Psoas muscle (tissue), 8 donors: ENCODE results near the gene MMEL1. TPM values are rescaled to one million over a fixed set of nuclear protein-coding genes. Genes with fewer than 3 reads are reported as not detected.
"Not testable (repeated sequence)": the region's sequence is repeated elsewhere in the genome, so short reads cannot be mapped to it uniquely, and the experiment has no call there.

ENCODE experiments used
- ATAC-seq, 4 donors: fragments of 200-7000 bp; cut with Tn5 transposase; one replicate each; pipeline ENCODE4 v1.9.1; 2020; ENCODE audit warnings: moderate library complexity in 3 of 4, mild to moderate bottlenecking in 2 of 4
- DNase-seq, 2 donors: peaks; one replicate each; pipeline ENCODE4 v3.0.0-alpha.2; 2020
- H3K27ac ChIP-seq: fragments of 200-600 bp; one replicate; pipeline ENCODE4 v1.8.0; 2022
- H3K27me3 ChIP-seq, 3 donors: fragments of 200-600 bp in 1 of 3; one replicate each; pipeline versions ENCODE4 v1.6.1 to v1.8.0; 2013 to 2022; ENCODE audit warnings: low read length in 2 of 3, mild to moderate bottlenecking in 2 of 3, moderate library complexity in 1 of 3; ENCODE audit not compliant: insufficient read depth in 3 of 3
- H3K36me3 ChIP-seq, 2 donors: fragments of 200-600 bp in 1 of 2; one replicate each; pipeline versions ENCODE4 v1.6.1 to v1.8.0; 2013 to 2022; ENCODE audit warnings: low read depth in 1 of 2, mild to moderate bottlenecking in 1 of 2, moderate library complexity in 1 of 2; ENCODE audit not compliant: insufficient read depth in 1 of 2
- H3K4me1 ChIP-seq: fragments of 200-600 bp; one replicate; pipeline ENCODE4 v1.8.0; 2022
- H3K4me3 ChIP-seq: fragments of 200-600 bp; one replicate; pipeline ENCODE4 v1.8.0; 2022; ENCODE audit warnings: mild to moderate bottlenecking
- H3K9me3 ChIP-seq: fragments of 200-600 bp; one replicate; pipeline ENCODE4 v1.8.0; 2022
- WGBS, 3 donors: extraction: QIAGEN DNeasy Blood & Tissue Kit; methylation state at CpG; one replicate each; pipeline versions ENCODE4 v1.1.6 to v1.1.7; 2013; 5-methylcytosine and 5-hydroxymethylcytosine counted together
- intact Hi-C, 2 donors: fragments of 100-400 bp; cut with DNase I; formaldehyde crosslinking; loops; one replicate each; pipeline versions ENCODE4 v1.11.0 to v1.14.2; 2022
- long read RNA-seq, 2 donors: library from polyadenylated mRNA; unstranded; transcript quantifications; one replicate each; pipeline ENCODE4 v2.0.0, GENCODE V29; 2021
- polyA plus RNA-seq, 3 donors: library from polyadenylated mRNA; stranded (reverse); fragments of 200-250 nt; gene quantifications; one replicate each; pipeline ENCODE4 v1.2.3, GENCODE V29; 2013
- total RNA-seq, 4 donors: library from RNA; stranded (reverse); fragmentation: NEBNext Ultra II Directional in 2 of 4; extraction: Animal tissue kit (Norgen Biotek cat#: 25700) in 2 of 4; gene quantifications; one replicate each; pipeline versions ENCODE4 v1.2.1 to v1.2.4, GENCODE V29; 2021 to 2023
- TF ChIP-seq, protein P1 (sequence below): fragments of 200-600 bp; IDR thresholded peaks from one replicate; pipeline ENCODE4 v1.8.0; 2022; ENCODE audit warnings: antibody characterized with exemption
- donor health status: healthy with polysubstance abuse.
- donor health status: DM: no; HTN: no; CAD: no; lungs with moderate emphysema.
- donor health status: Bipolar disorder and iron deficiency.
- donor health status: healthy.
- donor health status: DM: yes; HTN: yes; CAD: no.
- donor health status: DM: no; HTN: no; CAD: no.
- donor health status: DM: no; HTN: no; CAD: no.
- donor health status: DM: yes; HTN: yes; CAD: no.

Gene MMEL1, protein sequence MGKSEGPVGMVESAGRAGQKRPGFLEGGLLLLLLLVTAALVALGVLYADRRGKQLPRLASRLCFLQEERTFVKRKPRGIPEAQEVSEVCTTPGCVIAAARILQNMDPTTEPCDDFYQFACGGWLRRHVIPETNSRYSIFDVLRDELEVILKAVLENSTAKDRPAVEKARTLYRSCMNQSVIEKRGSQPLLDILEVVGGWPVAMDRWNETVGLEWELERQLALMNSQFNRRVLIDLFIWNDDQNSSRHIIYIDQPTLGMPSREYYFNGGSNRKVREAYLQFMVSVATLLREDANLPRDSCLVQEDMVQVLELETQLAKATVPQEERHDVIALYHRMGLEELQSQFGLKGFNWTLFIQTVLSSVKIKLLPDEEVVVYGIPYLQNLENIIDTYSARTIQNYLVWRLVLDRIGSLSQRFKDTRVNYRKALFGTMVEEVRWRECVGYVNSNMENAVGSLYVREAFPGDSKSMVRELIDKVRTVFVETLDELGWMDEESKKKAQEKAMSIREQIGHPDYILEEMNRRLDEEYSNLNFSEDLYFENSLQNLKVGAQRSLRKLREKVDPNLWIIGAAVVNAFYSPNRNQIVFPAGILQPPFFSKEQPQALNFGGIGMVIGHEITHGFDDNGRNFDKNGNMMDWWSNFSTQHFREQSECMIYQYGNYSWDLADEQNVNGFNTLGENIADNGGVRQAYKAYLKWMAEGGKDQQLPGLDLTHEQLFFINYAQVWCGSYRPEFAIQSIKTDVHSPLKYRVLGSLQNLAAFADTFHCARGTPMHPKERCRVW
- total RNA-seq, result under 1 TPM in 2 of 4 donors, not detected in 2; 0.58 to 0.89 TPM
- polyA plus RNA-seq, result under 1 TPM; 0.08 to 0.21 (median 0.16) TPM
- long read RNA-seq, donor 1, result 0 reads
- long read RNA-seq, donor 2, result 0 reads

DNA sequence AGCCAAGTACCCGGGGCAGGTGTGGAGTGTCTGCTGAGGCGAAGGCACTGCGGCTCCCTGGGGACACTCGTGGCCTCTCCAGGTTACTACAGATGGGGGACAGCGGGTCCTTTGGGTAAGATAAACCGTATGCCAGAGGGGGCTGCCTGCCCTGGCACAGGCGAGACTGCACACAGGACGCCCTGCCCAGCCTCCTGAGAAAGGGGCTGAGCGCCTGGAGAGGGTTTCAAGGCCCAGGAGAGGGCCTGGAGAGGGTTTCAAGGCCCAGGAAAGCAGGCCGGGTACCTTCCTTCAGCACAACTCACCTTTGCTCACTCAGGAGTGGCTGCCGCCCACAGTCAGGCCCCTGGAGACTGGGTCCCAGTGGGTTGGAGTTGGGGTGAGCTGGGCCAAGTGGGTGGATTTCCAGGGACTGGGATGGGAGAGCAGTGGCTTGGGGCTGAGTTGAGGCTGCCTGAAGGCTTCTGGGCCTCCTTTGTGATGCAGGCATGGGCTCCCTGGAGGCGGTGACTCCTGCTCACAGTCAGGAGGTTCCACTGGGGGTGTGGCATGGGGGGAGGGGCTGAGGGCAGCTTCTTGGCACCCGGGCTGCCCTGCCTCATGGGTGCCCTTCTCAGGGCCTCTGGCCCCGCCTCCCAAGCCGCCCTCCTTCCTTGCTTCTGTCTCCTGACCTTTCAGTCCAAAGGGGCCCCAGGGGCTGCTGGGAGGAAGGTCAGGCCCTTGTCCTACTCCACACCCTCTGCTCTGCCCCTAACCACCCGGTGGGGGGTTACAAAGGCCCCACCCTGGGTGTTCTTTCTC, at the start of gene MMEL1:
MMEL1 (minus strand) TSS at position 456 of the 801 bp plus-strand sequence. CDS start 3,532 bp downstream, outside the sequence.
- WGBS, 3 donors, result 61 to 70% (median 66%) methylated on average over 16 of the region's 16 CpGs
- Histone ChIP-seq H3K4me3 (no peak within 1 kb of the TSS), H3K27ac (no peak within 1 kb of the TSS), H3K27me3 (peaks cover 0 to 57% (median 20%) of the 10 kb centered on the region in 3 donors), H3K36me3 (no peaks in the 10 kb centered on the region), H3K9me3 (no peaks in the 10 kb centered on the region), H3K4me1 (no peaks in the 10 kb centered on the region)
- TF ChIP-seq, protein P1, sequence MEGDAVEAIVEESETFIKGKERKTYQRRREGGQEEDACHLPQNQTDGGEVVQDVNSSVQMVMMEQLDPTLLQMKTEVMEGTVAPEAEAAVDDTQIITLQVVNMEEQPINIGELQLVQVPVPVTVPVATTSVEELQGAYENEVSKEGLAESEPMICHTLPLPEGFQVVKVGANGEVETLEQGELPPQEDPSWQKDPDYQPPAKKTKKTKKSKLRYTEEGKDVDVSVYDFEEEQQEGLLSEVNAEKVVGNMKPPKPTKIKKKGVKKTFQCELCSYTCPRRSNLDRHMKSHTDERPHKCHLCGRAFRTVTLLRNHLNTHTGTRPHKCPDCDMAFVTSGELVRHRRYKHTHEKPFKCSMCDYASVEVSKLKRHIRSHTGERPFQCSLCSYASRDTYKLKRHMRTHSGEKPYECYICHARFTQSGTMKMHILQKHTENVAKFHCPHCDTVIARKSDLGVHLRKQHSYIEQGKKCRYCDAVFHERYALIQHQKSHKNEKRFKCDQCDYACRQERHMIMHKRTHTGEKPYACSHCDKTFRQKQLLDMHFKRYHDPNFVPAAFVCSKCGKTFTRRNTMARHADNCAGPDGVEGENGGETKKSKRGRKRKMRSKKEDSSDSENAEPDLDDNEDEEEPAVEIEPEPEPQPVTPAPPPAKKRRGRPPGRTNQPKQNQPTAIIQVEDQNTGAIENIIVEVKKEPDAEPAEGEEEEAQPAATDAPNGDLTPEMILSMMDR, result no peak
- no peak for ATAC-seq
- intact Hi-C loops, result no loop called here
- no peak for DNase-seq

DNA sequence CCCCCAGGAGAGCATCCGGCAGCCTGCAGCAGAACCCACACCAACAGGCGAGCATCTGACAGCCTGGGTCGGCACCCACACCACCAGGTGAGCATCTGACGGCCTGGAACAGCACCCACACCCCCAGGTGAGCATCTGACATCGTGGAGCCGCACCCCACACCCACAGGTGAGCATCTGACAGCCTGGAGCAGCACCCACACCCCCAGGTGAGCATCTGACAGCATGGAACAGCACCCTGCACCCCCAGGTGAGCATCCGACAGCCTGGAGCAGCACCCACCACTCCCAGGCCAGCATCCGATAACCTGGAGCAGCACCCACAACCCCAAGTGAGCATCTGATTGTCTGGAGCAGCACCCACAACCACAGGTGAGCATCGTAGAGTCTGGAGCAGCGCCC, 43.9 kb upstream of the MMEL1 start:
- 52 to 72% methylated on average over 3 of the region's 10 CpGs; no CpG with 5 or more reads in 1 of the 3 donors for WGBS, 3 donors
- H3K27ac ChIP-seq, H3K9me3 ChIP-seq, intact Hi-C loops, H3K36me3 ChIP-seq, DNase-seq, H3K4me1 ChIP-seq, H3K4me3 ChIP-seq, H3K27me3 ChIP-seq, ATAC-seq: not testable (repeated sequence)

DNA sequence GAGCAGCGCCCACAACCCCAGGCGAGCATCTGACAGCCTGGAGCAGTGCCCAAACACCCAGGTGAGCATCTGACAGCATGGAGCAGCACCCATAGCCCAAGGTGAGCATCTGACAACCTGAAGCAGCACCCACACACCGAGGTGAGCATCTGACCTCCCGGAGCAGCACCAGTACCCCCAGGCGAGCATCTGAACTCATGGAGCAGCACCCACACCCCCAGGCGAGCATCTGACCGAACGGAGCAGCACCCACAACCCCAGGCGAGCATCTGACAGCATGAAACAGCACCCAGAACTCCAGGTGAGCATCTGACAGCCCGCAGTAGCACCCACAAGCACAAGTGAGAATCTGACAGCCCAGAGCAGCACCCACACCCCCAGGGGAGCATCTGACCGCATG, 38.8 kb upstream of the MMEL1 start:
- peak in 1 of 2 donors; percentile 52 for DNase-seq
- 56 to 65% (median 64%) methylated on average over 7 of the region's 11 CpGs for WGBS, 3 donors
- intact Hi-C loops, H3K4me3 ChIP-seq, ATAC-seq, H3K27ac ChIP-seq, H3K4me1 ChIP-seq, H3K27me3 ChIP-seq, H3K36me3 ChIP-seq, H3K9me3 ChIP-seq: not testable (repeated sequence)

DNA sequence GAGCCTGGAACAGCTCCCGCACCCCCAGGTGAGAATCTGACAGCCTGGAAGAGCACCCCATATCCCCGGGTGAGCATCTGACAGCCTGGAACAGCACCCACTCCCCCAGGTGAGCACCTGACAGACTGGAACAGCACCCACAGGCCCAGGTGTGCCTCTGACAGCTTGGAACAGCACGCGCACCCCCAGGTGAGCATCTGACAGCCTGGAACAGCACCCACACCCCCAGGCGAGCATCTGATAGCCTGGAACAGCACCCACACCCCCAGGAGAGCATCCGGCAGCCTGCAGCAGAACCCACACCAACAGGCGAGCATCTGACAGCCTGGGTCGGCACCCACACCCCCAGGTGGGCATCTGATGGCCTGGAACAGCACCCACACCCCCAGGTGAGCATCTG, 27.0 kb upstream of the MMEL1 start:
- H3K9me3 ChIP-seq, H3K4me3 ChIP-seq, H3K27ac ChIP-seq, ATAC-seq, intact Hi-C loops, H3K36me3 ChIP-seq, H3K27me3 ChIP-seq, H3K4me1 ChIP-seq: not testable (repeated sequence)
- WGBS, 3 donors, result 56 to 66% (median 64%) methylated on average over 4 to 5 of the region's 8 CpGs
- DNase-seq, result peak; percentile 40 to 72

DNA sequence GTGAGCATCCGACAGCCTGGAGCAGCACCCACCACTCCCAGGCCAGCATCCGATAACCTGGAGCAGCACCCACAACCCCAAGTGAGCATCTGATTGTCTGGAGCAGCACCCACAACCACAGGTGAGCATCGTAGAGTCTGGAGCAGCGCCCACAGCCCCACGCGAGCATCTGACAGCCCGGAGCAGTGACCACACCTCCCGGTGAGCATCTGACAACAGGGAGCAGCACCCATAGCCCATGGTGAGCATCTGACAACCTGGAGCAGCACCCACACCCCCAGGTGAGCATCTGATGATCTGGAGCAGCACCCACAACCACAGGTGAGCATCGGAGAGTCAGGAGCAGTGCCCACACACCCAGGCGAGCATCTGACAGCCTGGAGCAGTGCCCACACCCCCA, 25.1 kb upstream of the MMEL1 start:
- H3K9me3 ChIP-seq, H3K27me3 ChIP-seq, intact Hi-C loops, H3K27ac ChIP-seq, H3K4me1 ChIP-seq, H3K36me3 ChIP-seq, H3K4me3 ChIP-seq, ATAC-seq: not testable (repeated sequence)
- 82 to 88% methylated on average over 6 of the region's 10 CpGs; no CpG with 5 or more reads in 1 of the 3 donors for WGBS, 3 donors
- peak; percentile 17 to 59 for DNase-seq

DNA sequence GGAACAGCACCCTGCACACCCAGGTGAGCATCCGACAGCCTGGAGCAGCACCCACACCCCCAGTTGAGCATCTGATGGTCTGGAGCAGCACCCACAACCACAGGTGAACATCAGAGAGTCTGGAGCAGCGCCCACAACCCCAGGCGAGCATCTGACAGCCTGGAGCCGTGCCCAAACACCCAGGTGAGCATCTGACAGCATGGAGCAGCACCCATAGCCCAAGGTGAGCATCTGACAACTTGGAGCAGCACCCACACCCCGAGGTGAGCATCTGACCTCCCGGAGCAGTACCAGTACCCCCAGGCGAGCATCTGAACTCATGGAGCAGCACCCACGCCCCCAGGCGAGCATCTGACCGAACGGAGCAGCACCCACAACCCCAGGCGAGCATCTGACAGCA, 24.3 kb upstream of the MMEL1 start:
- WGBS, 3 donors, result 51 to 57% (median 53%) methylated on average over 3 to 10 of the region's 12 CpGs
- H3K4me1 ChIP-seq, H3K9me3 ChIP-seq, H3K27me3 ChIP-seq, ATAC-seq, H3K27ac ChIP-seq, intact Hi-C loops, H3K4me3 ChIP-seq, H3K36me3 ChIP-seq: not testable (repeated sequence)
- peak; percentile 45 to 67 for DNase-seq

DNA sequence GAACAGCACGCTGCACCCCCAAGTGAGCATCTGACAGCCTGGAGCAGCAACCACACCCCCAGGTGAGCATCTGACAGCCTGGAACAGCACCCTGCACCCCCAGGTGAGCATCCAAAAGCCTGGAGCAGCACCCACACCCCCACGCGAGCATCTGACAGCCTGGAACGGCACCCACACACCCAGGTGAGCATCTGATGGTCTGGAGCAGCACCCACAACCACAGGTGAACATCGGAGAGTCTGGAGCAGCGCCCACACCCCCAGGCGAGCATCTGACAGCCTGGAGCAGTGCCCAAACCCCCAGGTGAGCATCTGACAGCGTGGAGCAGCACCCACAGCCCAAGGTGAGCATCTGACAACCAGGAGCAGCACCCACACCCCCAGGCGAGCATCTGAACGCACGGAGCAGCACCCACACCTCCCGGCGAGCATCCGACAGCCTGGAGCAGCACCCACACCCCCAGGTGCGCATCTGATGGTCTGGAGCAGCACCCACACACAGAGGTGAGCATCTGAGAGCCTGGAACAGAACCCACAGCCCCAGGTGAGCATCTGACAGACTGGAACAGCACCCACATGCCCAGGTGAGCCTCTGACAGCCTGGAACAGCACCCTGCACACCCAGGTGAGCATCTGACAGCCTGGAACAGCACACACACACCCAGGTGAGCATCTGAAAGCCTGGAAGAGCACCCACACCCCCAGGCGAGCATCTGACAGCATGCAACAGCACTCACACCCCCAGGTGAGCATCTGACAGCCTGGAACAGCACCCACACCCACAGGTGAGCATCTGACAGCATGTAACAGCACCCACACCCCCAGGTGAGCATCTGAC, 23.0 kb upstream of the MMEL1 start:
- peak; percentile 31 to 75 for DNase-seq
- H3K27me3 ChIP-seq, H3K27ac ChIP-seq, H3K4me3 ChIP-seq, H3K36me3 ChIP-seq, H3K9me3 ChIP-seq, ATAC-seq, intact Hi-C loops, H3K4me1 ChIP-seq: not testable (repeated sequence)
- 45 to 47% (median 45%) methylated on average over 16 of the region's 16 CpGs for WGBS, 3 donors

DNA sequence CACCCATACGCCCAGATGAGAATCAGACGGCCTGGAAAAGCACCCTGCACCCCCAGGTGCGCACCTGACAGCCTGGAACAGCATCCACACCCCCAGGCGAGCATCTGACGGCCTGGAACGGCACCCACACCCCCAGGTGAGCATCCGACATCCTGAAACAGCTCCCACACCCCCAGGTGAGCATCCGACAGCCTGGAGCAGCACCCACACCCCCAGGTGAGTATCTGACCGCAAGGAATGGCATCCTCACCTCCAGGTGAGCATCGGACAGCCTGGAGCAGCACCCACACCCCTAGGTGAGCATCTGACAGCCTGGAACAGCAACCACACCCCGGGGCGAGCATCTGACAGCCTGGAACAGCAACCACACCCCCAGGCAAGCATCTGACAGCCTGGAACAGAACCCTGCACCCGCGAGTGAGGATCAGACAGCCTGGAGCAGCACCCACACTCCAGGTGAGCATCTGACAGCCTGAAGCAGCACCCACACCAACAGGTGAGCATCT, 21.7 kb upstream of the MMEL1 start:
- H3K9me3 ChIP-seq, H3K4me3 ChIP-seq, intact Hi-C loops, H3K27ac ChIP-seq, H3K4me1 ChIP-seq, ATAC-seq, H3K27me3 ChIP-seq, H3K36me3 ChIP-seq: not testable (repeated sequence)
- WGBS, 3 donors, result 43 to 46% (median 46%) methylated on average over 14 of the region's 14 CpGs
- peak; percentile 20 to 62 for DNase-seq
